GM12892 (cell line): Measurements from ENCODE around the gene ACSF3.
"Not testable (repeated sequence)": the region's sequence is repeated elsewhere in the genome, so short reads cannot be mapped to it uniquely, and the experiment has no call there.

Experiments
- DNase-seq: peaks from one replicate; pipeline ENCODE4 v3.0.0; 2011; ENCODE audit not compliant: insufficient read length
- FAIRE-seq: peaks from 2 replicates; lab custom pipeline; 2011; peaks lifted over from hg19 to GRCh38; lab: Jason Lieb, UNC
- POLR2A ChIP-seq: IDR thresholded peaks from 2 replicates; pipeline ENCODE4 v1.6.1; 2011; ENCODE audit warnings: low read depth, low read length, control low read depth
- POLR2AphosphoS5 ChIP-seq: IDR thresholded peaks from 2 replicates; pipeline ENCODE4 v1.6.1; 2011; ENCODE audit warnings: low read depth, low read length, control low read depth
- TAF1 ChIP-seq: IDR thresholded peaks from 2 replicates; pipeline ENCODE4 v1.6.1; 2011; ENCODE audit warnings: low read depth, mild to moderate bottlenecking, control low read depth, low read length, borderline replicate concordance

Gene ACSF3

GRCh38 chr16:89069920-89070319 is 23.7 kb upstream of the ACSF3 start:
- TF ChIP-seq POLR2A: no peak
- TF ChIP-seq POLR2AphosphoS5: no peak
- no peak for TF ChIP-seq TAF1
- FAIRE-seq: no peak
- DNase-seq: no peak

- no peak for TF ChIP-seq POLR2A
- TF ChIP-seq TAF1: no peak
- TF ChIP-seq POLR2AphosphoS5: no peak
- FAIRE-seq: no peak
Observed at GRCh38 chr16:89070590-89070989, 23.1 kb upstream of the ACSF3 start.

GRCh38 chr16:89071686-89072547 is 21.7 kb upstream of the ACSF3 start:
- no peak for FAIRE-seq
- no peak for DNase-seq
- TF ChIP-seq TAF1: no peak
- TF ChIP-seq POLR2A: no peak

More at GRCh38 chr16:89070590-89070989, 23.1 kb upstream of the ACSF3 start:
- no peak for DNase-seq

- no peak for TF ChIP-seq POLR2AphosphoS5
- no peak for TF ChIP-seq TAF1
- TF ChIP-seq POLR2A: no peak
- DNase-seq (no peak), FAIRE-seq (no peak)
Observed at GRCh38 chr16:89072548-89073130, 21.0 kb upstream of the ACSF3 start.

GRCh38 chr16:89073346-89074071 is 20.1 kb upstream of the ACSF3 start:
- DNase-seq (no peak), FAIRE-seq (no peak)
- TF ChIP-seq POLR2A (no peak), TAF1 (no peak), POLR2AphosphoS5 (no peak)

GRCh38 chr16:89074072-89074674 is 19.5 kb upstream of the ACSF3 start:
- peak; percentile 38 for FAIRE-seq

GRCh38 chr16:89074803-89075688 is 18.6 kb upstream of the ACSF3 start:
- DNase-seq (no peak), FAIRE-seq (no peak)
- no peak for TF ChIP-seq TAF1
- TF ChIP-seq POLR2A: no peak
- TF ChIP-seq POLR2AphosphoS5: no peak

More at GRCh38 chr16:89074072-89074674, 19.5 kb upstream of the ACSF3 start:
- not testable (repeated sequence) for DNase-seq

- FAIRE-seq (no peak), DNase-seq (no peak)
- TF ChIP-seq POLR2AphosphoS5 (no peak), POLR2A (no peak), TAF1 (no peak)
Observed at GRCh38 chr16:89076159-89076558, 17.5 kb upstream of the ACSF3 start.

GRCh38 chr16:89077076-89077475 is 16.6 kb upstream of the ACSF3 start:
- FAIRE-seq (no peak), DNase-seq (no peak)
- TF ChIP-seq POLR2A (no peak), POLR2AphosphoS5 (no peak), TAF1 (no peak)

GRCh38 chr16:89078172-89078571 is 15.5 kb upstream of the ACSF3 start:
- FAIRE-seq (no peak), DNase-seq (no peak)
- TF ChIP-seq POLR2AphosphoS5: no peak
- no peak for TF ChIP-seq TAF1
- no peak for TF ChIP-seq POLR2A
